ENCODE data around the gene AKIRIN1.
"Not testable (repeated sequence)": the region's sequence is repeated elsewhere in the genome, so short reads cannot be mapped to it uniquely, and the experiment has no call there.

- TF ChIP-seq CTCF (IDR thresholded peaks at IDR 0.05; ENCODE audit: insufficient read depth, low read depth, low read length); EZH2 (IDR thresholded peaks at IDR 0.05; ENCODE audit: insufficient read depth, low read length): not testable (repeated sequence)
Measured at GRCh38 chr1:38977399-38978244, 13.5 kb upstream of the AKIRIN1 start.
